ENCODE results near the gene MYOM3.

DNA sequence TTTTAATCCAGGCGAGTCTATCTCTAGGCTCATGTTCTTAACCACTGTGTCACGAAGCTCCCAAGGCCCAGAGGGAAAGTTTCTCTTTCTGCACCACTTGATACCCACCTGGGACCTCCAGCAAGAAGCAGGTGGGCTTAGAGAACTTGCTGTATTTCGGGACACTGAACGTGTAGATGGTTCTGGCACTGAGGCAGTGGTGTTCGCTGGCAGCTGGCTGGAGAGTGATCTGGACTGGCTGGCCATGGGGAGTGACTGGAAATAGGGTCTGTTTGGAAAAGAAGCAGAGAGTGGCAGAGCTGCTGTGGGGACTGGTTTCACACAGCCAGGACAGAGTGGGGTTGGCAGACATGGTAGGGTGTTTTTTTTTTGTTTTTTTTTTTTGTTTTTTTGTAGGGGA is 47.4 kb upstream of the MYOM3 start:
- TF ChIP-seq MAX (IDR thresholded peaks at IDR 0.05) (no peak), EZH2phosphoT487 (IDR thresholded peaks at IDR 0.05; ENCODE audit: borderline replicate concordance) (no peak), POLR2AphosphoS5 (IDR thresholded peaks at IDR 0.05; ENCODE audit: low read depth, low read length) (no peak), EGR1 (IDR thresholded peaks at IDR 0.05; ENCODE audit: low read depth) (no peak)
- TF ChIP-seq, protein P1, sequence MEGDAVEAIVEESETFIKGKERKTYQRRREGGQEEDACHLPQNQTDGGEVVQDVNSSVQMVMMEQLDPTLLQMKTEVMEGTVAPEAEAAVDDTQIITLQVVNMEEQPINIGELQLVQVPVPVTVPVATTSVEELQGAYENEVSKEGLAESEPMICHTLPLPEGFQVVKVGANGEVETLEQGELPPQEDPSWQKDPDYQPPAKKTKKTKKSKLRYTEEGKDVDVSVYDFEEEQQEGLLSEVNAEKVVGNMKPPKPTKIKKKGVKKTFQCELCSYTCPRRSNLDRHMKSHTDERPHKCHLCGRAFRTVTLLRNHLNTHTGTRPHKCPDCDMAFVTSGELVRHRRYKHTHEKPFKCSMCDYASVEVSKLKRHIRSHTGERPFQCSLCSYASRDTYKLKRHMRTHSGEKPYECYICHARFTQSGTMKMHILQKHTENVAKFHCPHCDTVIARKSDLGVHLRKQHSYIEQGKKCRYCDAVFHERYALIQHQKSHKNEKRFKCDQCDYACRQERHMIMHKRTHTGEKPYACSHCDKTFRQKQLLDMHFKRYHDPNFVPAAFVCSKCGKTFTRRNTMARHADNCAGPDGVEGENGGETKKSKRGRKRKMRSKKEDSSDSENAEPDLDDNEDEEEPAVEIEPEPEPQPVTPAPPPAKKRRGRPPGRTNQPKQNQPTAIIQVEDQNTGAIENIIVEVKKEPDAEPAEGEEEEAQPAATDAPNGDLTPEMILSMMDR (IDR thresholded peaks at IDR 0.05 in 2 of 3, conservative IDR thresholded peaks at IDR 0.05 in 1 of 3; ENCODE audit: borderline replicate concordance in 1 of 3, insufficient read depth in 1 of 3, low read depth in 2 of 3, low read length in 2 of 3): no peak
